Gastroesophageal sphincter (tissue), 4 donors: ENCODE measurements around the gene FOCAD. TPM values are rescaled to one million over a fixed set of nuclear protein-coding genes. Genes with fewer than 3 reads are reported as not detected.

ENCODE experiments used
- ATAC-seq: fragments of 150-250 bp; one replicate; pipeline ENCODE4 v1.9.1; 2016; ENCODE audit warnings: mild to moderate bottlenecking, moderate library complexity
- H3K27ac ChIP-seq, 4 donors: fragments of 200-600 bp; sonication (generic) in 3 of 4; 1 replicate in 3 of 4; 2 replicates in 1 of 4; pipeline ENCODE4 v1.5.1; 2016 to 2019
- H3K27me3 ChIP-seq: fragments of 200-600 bp; sonication (generic); one replicate; pipeline ENCODE4 v1.5.1; 2019
- H3K36me3 ChIP-seq, 2 donors: fragments of 200-600 bp; sonication (generic); one replicate each; pipeline ENCODE4 v1.5.1; 2019; ENCODE audit warnings: control low read depth in 1 of 2
- H3K4me1 ChIP-seq, 3 donors: fragments of 200-600 bp; sonication (generic); 1 replicate in 2 of 3; 2 replicates in 1 of 3; pipeline ENCODE4 v1.5.1; 2016 to 2019; ENCODE audit warnings: control low read depth in 2 of 3
- H3K4me3 ChIP-seq, 2 donors: fragments of 200-600 bp; sonication (generic); one replicate each; pipeline ENCODE4 v1.5.1; 2019; ENCODE audit warnings: mild to moderate bottlenecking in 1 of 2, moderate library complexity in 1 of 2
- H3K9me3 ChIP-seq, 3 donors: fragments of 200-600 bp; sonication (generic); one replicate each; pipeline ENCODE4 v1.5.1; 2017 to 2019; ENCODE audit warnings: control low read depth in 2 of 3
- CTCF ChIP-seq, 4 experiments: fragments of 200-600 bp in 2 of 4; fragments of 450-650 bp in 2 of 4; sonication (generic) in 1 of 4; IDR thresholded peaks; one replicate each; pipeline ENCODE4 v1.5.1; 2017 to 2019; ENCODE audit warnings: antibody characterized with exemption in 4 of 4, mild to moderate bottlenecking in 2 of 4, moderate library complexity in 2 of 4
- EP300 ChIP-seq: sonication (generic); formaldehyde crosslinking; IDR thresholded peaks from one replicate; pipeline ENCODE4 v1.6.1; 2017; ENCODE audit warnings: antibody characterized with exemption, mild to moderate bottlenecking
- POLR2A ChIP-seq, 2 donors: fragments of 450-650 bp; IDR thresholded peaks; one replicate each; pipeline ENCODE4 v1.6.1; 2017; ENCODE audit warnings: antibody characterized with exemption in 2 of 2, mild to moderate bottlenecking in 2 of 2, moderate library complexity in 1 of 2
- POLR2AphosphoS5 ChIP-seq: sonication (generic); formaldehyde crosslinking; IDR thresholded peaks from one replicate; pipeline ENCODE4 v1.6.1; 2017; ENCODE audit warnings: antibody characterized with exemption
- WGBS, 2 donors: methylation state at CpG; one replicate each; pipeline ENCODE4 v1.1.5; 2018; ENCODE audit warnings: low coverage in 1 of 2; 5-methylcytosine and 5-hydroxymethylcytosine counted together
- total RNA-seq, 4 donors: library from RNA; depleted of rRNA; stranded (reverse); fragments of >200 nt; gene quantifications; one replicate each; pipeline ENCODE4 v1.1.0, GENCODE V29; 2016

Gene FOCAD
- total RNA-seq, 4 donors from 2014 or later = 23.0 to 35.9 (median 30.4) TPM

- Histone ChIP-seq H3K36me3 (peaks cover 0 to 10% of the 10 kb centered on the region in 2 donors), H3K9me3 (no peaks in the 10 kb centered on the region), H3K27ac (peak overlapping the region; percentile 78 to 88 (median 82)), H3K27me3 (no peaks in the 10 kb centered on the region), H3K4me1 (peaks cover 12 to 60% (median 18%) of the 10 kb centered on the region in 3 donors), H3K4me3 (no peak overlapping the region)
- TF ChIP-seq CTCF (IDR thresholded peaks at IDR 0.05) (no peak), EP300 (no peak), POLR2A (IDR thresholded peaks at IDR 0.05) (no peak), POLR2AphosphoS5 (peak; percentile 97)
- 7 to 14% methylated on average over 2 to 3 of the region's 3 CpGs for WGBS, 2 donors
- peak; percentile 77 for ATAC-seq
These were observed 296.9 kb downstream of the FOCAD start for GRCh38 chr9:20980832-20981455.

DNA sequence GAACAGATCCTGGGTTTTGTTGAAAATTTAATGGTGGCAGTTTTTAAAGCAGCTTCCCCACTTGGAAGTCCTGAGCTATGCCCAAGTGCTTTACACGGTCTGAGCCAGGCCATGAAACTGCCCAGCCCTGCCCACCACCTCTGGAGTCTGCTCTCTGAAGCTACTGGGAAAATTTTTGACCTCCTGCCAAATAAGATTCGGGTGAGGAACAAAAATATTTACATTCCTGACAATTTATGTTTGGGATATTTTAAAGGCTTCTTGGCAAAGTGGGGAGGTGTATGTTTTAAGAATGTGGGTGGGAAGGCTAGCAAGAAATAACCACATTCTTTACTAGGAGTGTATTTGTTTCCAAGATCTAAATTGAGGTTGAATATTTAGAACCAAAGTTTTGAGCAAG lies 297.4 kb downstream of the FOCAD start:
- H3K4me3 ChIP-seq = no peak overlapping the region
- H3K9me3 ChIP-seq = no peaks in the 10 kb centered on the region
- H3K27ac ChIP-seq = peak overlapping the region; percentile 78 to 88 (median 82)
- H3K36me3 ChIP-seq = peaks cover 0 to 9% of the 10 kb centered on the region in 2 donors
- peak; percentile 67 for TF ChIP-seq POLR2AphosphoS5
- TF ChIP-seq POLR2A (IDR thresholded peaks at IDR 0.05) = no peak
- 10 to 17% methylated on average over 2 of the region's 2 CpGs for WGBS, 2 donors
- H3K4me1 ChIP-seq = peaks cover 12 to 61% (median 18%) of the 10 kb centered on the region in 3 donors
- ATAC-seq = peak; percentile 73
- H3K27me3 ChIP-seq = no peaks in the 10 kb centered on the region

GRCh38 chr9:20984506-20984905 lies 300.4 kb downstream of the FOCAD start:
- Histone ChIP-seq H3K36me3 (no peaks in the 10 kb centered on the region), H3K9me3 (no peaks in the 10 kb centered on the region), H3K27me3 (no peaks in the 10 kb centered on the region), H3K4me1 (peaks cover 15 to 65% (median 18%) of the 10 kb centered on the region in 3 donors), H3K27ac (peak overlapping the region in 1 of 4 donors; percentile 83), H3K4me3 (no peak overlapping the region)
- no peak for ATAC-seq
- TF ChIP-seq EP300 (no peak), POLR2AphosphoS5 (no peak), POLR2A (IDR thresholded peaks at IDR 0.05) (no peak), CTCF (IDR thresholded peaks at IDR 0.05) (no peak)
- WGBS, 2 donors = 44 to 56% methylated on average over 2 to 3 of the region's 3 CpGs

DNA sequence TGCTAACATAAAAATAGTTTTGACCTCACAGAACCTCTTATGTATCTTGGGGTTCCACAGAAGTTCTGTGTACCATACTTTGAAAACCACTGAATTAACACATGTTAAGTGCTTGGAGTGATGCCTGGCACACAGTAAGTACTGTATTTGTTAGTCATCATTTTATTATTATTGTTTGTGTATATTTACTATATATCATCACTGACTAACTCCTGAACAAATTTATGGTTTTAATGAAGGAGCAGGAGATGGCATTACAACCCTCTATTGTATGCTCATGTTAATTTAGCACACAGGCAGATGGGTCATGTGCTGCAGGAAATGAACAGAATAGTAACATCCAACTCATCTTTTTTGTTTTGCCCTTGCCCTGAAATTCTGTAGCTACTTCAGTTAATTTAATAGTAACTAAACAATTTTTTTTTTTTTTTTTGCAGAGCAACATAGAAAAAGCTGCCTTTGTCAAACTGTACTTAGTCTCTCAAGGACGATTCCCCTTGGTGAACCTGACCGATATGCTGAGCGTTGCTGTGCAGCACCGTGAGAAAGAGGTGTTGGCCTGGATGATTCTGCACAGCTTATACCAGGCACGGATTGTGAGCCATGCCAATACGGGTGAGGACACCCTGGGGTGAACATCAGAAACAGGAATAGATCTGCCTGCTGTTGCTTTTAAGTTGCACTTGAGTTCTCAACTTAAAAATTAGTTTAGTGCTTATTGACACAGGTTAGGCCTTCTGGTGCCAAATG lies 302.0 kb downstream of the FOCAD start:
- Histone ChIP-seq H3K9me3 (no peaks in the 10 kb centered on the region), H3K4me3 (no peak overlapping the region), H3K4me1 (peaks cover 11 to 58% (median 11%) of the 10 kb centered on the region in 3 donors), H3K36me3 (peaks cover 0 to 8% of the 10 kb centered on the region in 2 donors), H3K27me3 (no peaks in the 10 kb centered on the region), H3K27ac (no peak overlapping the region)
- 100% methylated on average over 2 of the region's 6 CpGs; no CpG with 5 or more reads in 1 of the 2 donors for WGBS, 2 donors
- TF ChIP-seq EP300 (no peak), POLR2A (IDR thresholded peaks at IDR 0.05) (no peak), POLR2AphosphoS5 (no peak), CTCF (IDR thresholded peaks at IDR 0.05) (no peak)
- ATAC-seq = no peak

DNA sequence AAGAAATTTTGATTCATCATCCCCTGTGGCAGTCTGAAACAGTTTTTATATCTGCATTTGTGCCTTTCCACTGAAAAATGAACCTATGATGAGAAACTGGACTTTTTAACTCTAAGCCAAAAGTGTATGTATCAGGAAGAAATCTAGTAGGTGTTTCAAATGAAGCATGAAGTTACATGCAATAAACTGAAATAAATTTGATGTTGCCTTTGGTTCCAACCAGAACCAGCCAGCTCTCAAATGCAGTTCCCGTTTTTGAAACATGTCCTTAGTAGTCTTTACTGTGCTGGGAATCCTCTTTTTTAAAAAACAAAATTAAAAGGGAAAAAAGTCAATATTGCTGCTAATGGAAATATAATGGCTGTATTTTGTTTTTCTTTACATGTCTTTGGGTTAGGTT lies 303.5 kb downstream of the FOCAD start:
- no peak overlapping the region for H3K27ac ChIP-seq
- peaks cover 3 to 43% (median 9%) of the 10 kb centered on the region in 3 donors for H3K4me1 ChIP-seq
- no peaks in the 10 kb centered on the region for H3K27me3 ChIP-seq
- no peak overlapping the region for H3K4me3 ChIP-seq
- peaks cover 0 to 9% of the 10 kb centered on the region in 2 donors for H3K36me3 ChIP-seq
- H3K9me3 ChIP-seq = no peaks in the 10 kb centered on the region
- TF ChIP-seq POLR2A (IDR thresholded peaks at IDR 0.05) (no peak), POLR2AphosphoS5 (no peak), EP300 (no peak), CTCF (IDR thresholded peaks at IDR 0.05) (no peak)
- WGBS, 2 donors = 65 to 80% methylated on average over 1 of the region's 1 CpG
- ATAC-seq = no peak
